Measurements from ENCODE around the gene PARM1.

GRCh38 chr4:74975848-74976824, 43.2 kb downstream of the PARM1 start:
- TF ChIP-seq CHD1 (IDR thresholded peaks at IDR 0.05; ENCODE audit: low read depth, low read length) (no peak), SMC3 (IDR thresholded peaks at IDR 0.05; ENCODE audit: low read depth, low read length) (no peak), RFX5 (IDR thresholded peaks at IDR 0.05; ENCODE audit: low read depth, low read length) (no peak), RAD21 (IDR thresholded peaks at IDR 0.05; ENCODE audit: low read length) (no peak), POLR2A (IDR thresholded peaks at IDR 0.05; ENCODE audit: low read depth, low read length) (no peak)
